Spleen (tissue), 11 donors: ENCODE measurements around the gene MGAT5. TPM values are rescaled to one million over a fixed set of nuclear protein-coding genes. Genes with fewer than 3 reads are reported as not detected.

ENCODE experiments used
- DNase-seq: peaks from one replicate; pipeline ENCODE4 v3.0.0-alpha.2; 2020
- H3K27ac ChIP-seq, 8 donors: fragments of 200-600 bp; sonication (generic) in 7 of 8; 1 replicate in 4 of 8; 2 replicates in 4 of 8; pipeline versions ENCODE4 v1.5.0 to v1.8.0; 2016 to 2021; ENCODE audit warnings: inconsistent platforms in 4 of 8, mild to moderate bottlenecking in 4 of 8, moderate library complexity in 1 of 8
- H3K27me3 ChIP-seq, 7 donors: fragments of 200-600 bp; sonication (generic) in 6 of 7; replicated peaks in 1 of 7; 1 replicate in 4 of 7; 2 replicates in 3 of 7; pipeline versions ENCODE4 v1.5.0 to v1.8.0; 2016 to 2021; ENCODE audit warnings: inconsistent platforms in 3 of 7, mild to moderate bottlenecking in 1 of 7
- H3K36me3 ChIP-seq, 6 donors: fragments of 200-600 bp; sonication (generic) in 5 of 6; 1 replicate in 4 of 6; 2 replicates in 2 of 6; pipeline versions ENCODE4 v1.5.0 to v1.8.0; 2016 to 2021; ENCODE audit warnings: inconsistent platforms in 2 of 6
- H3K4me1 ChIP-seq, 6 donors: fragments of 200-600 bp; sonication (generic) in 5 of 6; 1 replicate in 3 of 6; 2 replicates in 3 of 6; pipeline versions ENCODE4 v1.5.0 to v1.8.0; 2016 to 2021; ENCODE audit warnings: inconsistent platforms in 3 of 6
- H3K4me3 ChIP-seq, 8 donors: fragments of 200-600 bp; sonication (generic) in 7 of 8; 1 replicate in 4 of 8; 2 replicates in 4 of 8; pipeline versions ENCODE4 v1.5.0 to v1.8.0; 2016 to 2021; ENCODE audit warnings: inconsistent platforms in 4 of 8, mild to moderate bottlenecking in 4 of 8, moderate library complexity in 2 of 8
- H3K9me3 ChIP-seq, 8 donors: fragments of 200-600 bp; sonication (generic) in 7 of 8; 1 replicate in 4 of 8; 2 replicates in 4 of 8; pipeline versions ENCODE4 v1.5.0 to v1.8.0; 2016 to 2021; ENCODE audit warnings: inconsistent platforms in 4 of 8
- POLR2A ChIP-seq, 3 donors: fragments of 450-650 bp; IDR thresholded peaks; one replicate each; pipeline ENCODE4 v1.5.1; 2017; ENCODE audit warnings: antibody characterized with exemption in 3 of 3, mild to moderate bottlenecking in 1 of 3
- POLR2AphosphoS5 ChIP-seq, 3 donors: sonication (generic); formaldehyde crosslinking; IDR thresholded peaks; one replicate each; pipeline ENCODE4 v1.5.1; 2017; ENCODE audit warnings: antibody characterized with exemption in 3 of 3
- WGBS, 5 donors: extraction: QIAGEN DNeasy Blood & Tissue Kit in 3 of 5; methylation state at CpG; one replicate each; pipeline versions ENCODE4 v1.1.5 to v1.1.7; 2013 to 2018; 5-methylcytosine and 5-hydroxymethylcytosine counted together
- intact Hi-C: fragments of 100-400 bp; cut with DNase I; formaldehyde crosslinking; loops from one replicate; pipeline ENCODE4 v1.15.0; 2023; ENCODE audit warnings: low total_unique reads
- polyA plus RNA-seq, 3 donors: library from polyadenylated mRNA; stranded (reverse); fragments of 200-250 nt; gene quantifications; one replicate each; pipeline ENCODE4 v1.2.1, GENCODE V29; 2013
- total RNA-seq, 7 donors: library from RNA; depleted of rRNA in 3 of 7; stranded (reverse); fragments of >200 nt in 3 of 7; fragmentation: NEBNext Ultra II Directional in 4 of 7; extraction: Animal tissue kit (Norgen Biotek cat#: 25700) in 4 of 7; gene quantifications; one replicate each; pipeline versions ENCODE4 v1.1.0 to v1.2.1, GENCODE V29; 2016 to 2021
- TF ChIP-seq, protein P1 (sequence below), 11 experiments: fragments of 200-600 bp in 7 of 11; fragments of 450-650 bp in 4 of 11; sonication (generic) in 4 of 11; IDR thresholded peaks in 8 of 11; conservative IDR thresholded peaks in 3 of 11; 1 replicate in 7 of 11; 2 replicates in 4 of 11; pipeline versions ENCODE4 v1.4.0 to v1.8.0; 2016 to 2021; ENCODE audit warnings: antibody characterized with exemption in 11 of 11, inconsistent platforms in 4 of 11, mild to moderate bottlenecking in 1 of 11
- donor health status: healthy with polysubstance abuse.
- donor health status: DM: no; HTN: no; CAD: no; lungs with moderate emphysema.
- donor health status: DM: no; HTN: no; CAD: no.
- donor health status: Bipolar disorder and iron deficiency.
- donor health status: healthy.
- donor health status: DM: no; HTN: no; CAD: no.
- donor health status: DM: yes; HTN: yes; CAD: no.

MGAT5 gene
- total and polyA plus RNA-seq, 10 donors: 11.2 to 110 (median 91.9) TPM

GRCh38 chr2:134384131-134384530 lies 130.3 kb downstream of the MGAT5 start:
- DNase-seq: no peak
- no peak overlapping the region for H3K27ac ChIP-seq
- no peaks in the 10 kb centered on the region for H3K9me3 ChIP-seq
- peaks cover 0 to 81% (median 10%) of the 10 kb centered on the region in 6 donors for H3K36me3 ChIP-seq
- TF ChIP-seq POLR2A (IDR thresholded peaks at IDR 0.05): no peak
- no peak for TF ChIP-seq POLR2AphosphoS5 (IDR thresholded peaks at IDR 0.05)
- TF ChIP-seq, protein P1, sequence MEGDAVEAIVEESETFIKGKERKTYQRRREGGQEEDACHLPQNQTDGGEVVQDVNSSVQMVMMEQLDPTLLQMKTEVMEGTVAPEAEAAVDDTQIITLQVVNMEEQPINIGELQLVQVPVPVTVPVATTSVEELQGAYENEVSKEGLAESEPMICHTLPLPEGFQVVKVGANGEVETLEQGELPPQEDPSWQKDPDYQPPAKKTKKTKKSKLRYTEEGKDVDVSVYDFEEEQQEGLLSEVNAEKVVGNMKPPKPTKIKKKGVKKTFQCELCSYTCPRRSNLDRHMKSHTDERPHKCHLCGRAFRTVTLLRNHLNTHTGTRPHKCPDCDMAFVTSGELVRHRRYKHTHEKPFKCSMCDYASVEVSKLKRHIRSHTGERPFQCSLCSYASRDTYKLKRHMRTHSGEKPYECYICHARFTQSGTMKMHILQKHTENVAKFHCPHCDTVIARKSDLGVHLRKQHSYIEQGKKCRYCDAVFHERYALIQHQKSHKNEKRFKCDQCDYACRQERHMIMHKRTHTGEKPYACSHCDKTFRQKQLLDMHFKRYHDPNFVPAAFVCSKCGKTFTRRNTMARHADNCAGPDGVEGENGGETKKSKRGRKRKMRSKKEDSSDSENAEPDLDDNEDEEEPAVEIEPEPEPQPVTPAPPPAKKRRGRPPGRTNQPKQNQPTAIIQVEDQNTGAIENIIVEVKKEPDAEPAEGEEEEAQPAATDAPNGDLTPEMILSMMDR (IDR thresholded peaks at IDR 0.05 in 8 of 11, conservative IDR thresholded peaks at IDR 0.05 in 3 of 11): no peak
- H3K4me3 ChIP-seq: no peak overlapping the region
- H3K4me1 ChIP-seq: no peaks in the 10 kb centered on the region
- 84 to 92% (median 90%) methylated on average over 4 of the region's 4 CpGs for WGBS, 5 donors
- intact Hi-C loops: no loop called here
- no peaks in the 10 kb centered on the region for H3K27me3 ChIP-seq

DNA sequence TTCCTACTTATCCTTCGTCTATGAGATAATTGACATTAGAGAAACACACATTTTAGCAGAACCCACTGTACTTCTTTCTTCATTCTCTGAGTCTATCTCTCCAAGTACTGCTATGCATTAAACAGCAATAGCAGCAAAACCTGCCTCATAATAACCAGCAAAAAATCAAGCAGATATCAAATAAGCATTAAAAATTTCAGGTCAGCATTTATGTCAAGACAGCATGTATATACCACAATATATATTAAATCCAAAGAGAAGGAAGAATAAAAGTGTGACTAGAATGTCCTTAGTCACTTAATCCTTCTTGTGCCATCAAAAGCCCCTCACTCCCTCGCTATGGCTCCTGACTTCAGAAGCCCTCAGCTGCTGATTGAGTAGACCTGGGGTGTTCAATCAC lies 131.3 kb downstream of the MGAT5 start:
- intact Hi-C loops: no loop called here
- H3K36me3 ChIP-seq: peaks cover 0 to 80% (median 2%) of the 10 kb centered on the region in 6 donors
- no peaks in the 10 kb centered on the region for H3K9me3 ChIP-seq
- no peak overlapping the region for H3K27ac ChIP-seq
- DNase-seq: no peak
- 53 to 95% (median 86%) methylated on average over 2 of the region's 2 CpGs for WGBS, 5 donors
- no peaks in the 10 kb centered on the region for H3K27me3 ChIP-seq
- TF ChIP-seq, protein P1 (IDR thresholded peaks at IDR 0.05 in 8 of 11, conservative IDR thresholded peaks at IDR 0.05 in 3 of 11): no peak
- TF ChIP-seq POLR2A (IDR thresholded peaks at IDR 0.05) (no peak), POLR2AphosphoS5 (IDR thresholded peaks at IDR 0.05) (no peak)
- H3K4me3 ChIP-seq: no peak overlapping the region
- H3K4me1 ChIP-seq: no peaks in the 10 kb centered on the region

GRCh38 chr2:134386310-134386709 lies 132.4 kb downstream of the MGAT5 start:
- no peaks in the 10 kb centered on the region for H3K9me3 ChIP-seq
- H3K4me3 ChIP-seq: no peak overlapping the region
- H3K27me3 ChIP-seq: no peaks in the 10 kb centered on the region
- 93 to 96% (median 95%) methylated on average over 3 of the region's 3 CpGs for WGBS, 5 donors
- DNase-seq: no peak
- TF ChIP-seq POLR2AphosphoS5 (IDR thresholded peaks at IDR 0.05) (no peak), POLR2A (IDR thresholded peaks at IDR 0.05) (no peak)
- TF ChIP-seq, protein P1 (IDR thresholded peaks at IDR 0.05 in 8 of 11, conservative IDR thresholded peaks at IDR 0.05 in 3 of 11): no peak
- H3K4me1 ChIP-seq: peaks cover 0 to 4% (median 0%) of the 10 kb centered on the region in 6 donors
- H3K27ac ChIP-seq: no peak overlapping the region
- intact Hi-C loops: no loop called here
- H3K36me3 ChIP-seq: peaks cover 0 to 73% (median 0%) of the 10 kb centered on the region in 6 donors

DNA sequence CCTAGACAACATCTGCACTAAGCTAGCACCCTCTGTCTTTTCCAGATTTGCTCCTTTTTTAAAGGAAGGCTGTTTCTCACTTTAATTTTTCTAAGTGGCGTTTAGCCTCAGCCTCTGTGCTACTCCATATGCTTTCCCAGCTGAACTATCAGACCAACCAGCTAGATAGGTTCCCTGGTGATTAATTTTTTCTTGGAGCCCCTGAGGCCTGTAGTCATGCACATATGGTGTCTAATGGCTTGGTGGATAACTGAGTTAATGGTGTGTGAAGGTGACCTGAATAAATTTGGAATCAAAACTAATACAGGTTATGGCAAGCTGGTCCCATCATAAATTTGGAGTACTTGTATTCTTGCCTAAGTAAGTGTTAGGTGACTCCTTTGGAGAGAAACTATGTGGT lies 135.5 kb downstream of the MGAT5 start:
- Histone ChIP-seq H3K27me3 (no peaks in the 10 kb centered on the region), H3K4me3 (no peak overlapping the region), H3K4me1 (peaks cover 0 to 18% (median 0%) of the 10 kb centered on the region in 6 donors), H3K27ac (no peak overlapping the region), H3K9me3 (no peaks in the 10 kb centered on the region), H3K36me3 (peaks cover 0 to 61% (median 0%) of the 10 kb centered on the region in 6 donors)
- no peak for DNase-seq
- 93 to 100% (median 97%) methylated on average over 1 of the region's 1 CpG for WGBS, 5 donors
- TF ChIP-seq POLR2A (IDR thresholded peaks at IDR 0.05) (no peak), POLR2AphosphoS5 (IDR thresholded peaks at IDR 0.05) (no peak)
- TF ChIP-seq, protein P1 (IDR thresholded peaks at IDR 0.05 in 8 of 11, conservative IDR thresholded peaks at IDR 0.05 in 3 of 11): no peak
- intact Hi-C loops: no loop called here
